Suprapubic skin (tissue), 4 donors: Measurements from ENCODE around the gene NDE1. TPM values are rescaled to one million over a fixed set of nuclear protein-coding genes. Genes with fewer than 3 reads are reported as not detected.
"Not testable (repeated sequence)": the region's sequence is repeated elsewhere in the genome, so short reads cannot be mapped to it uniquely, and the experiment has no call there.

Experiments
- DNase-seq, 2 donors: peaks; one replicate each; pipeline ENCODE4 v3.0.0-alpha.2; 2019; ENCODE audit warnings: low spot score in 2 of 2
- H3K27ac ChIP-seq: fragments of 200-600 bp; sonication (generic); one replicate; pipeline ENCODE4 v1.5.1; 2019
- H3K27me3 ChIP-seq: fragments of 200-600 bp; sonication (generic); one replicate; pipeline ENCODE4 v1.5.1; 2019
- H3K36me3 ChIP-seq: fragments of 200-600 bp; sonication (generic); one replicate; pipeline ENCODE4 v1.5.1; 2019
- H3K4me1 ChIP-seq: fragments of 200-600 bp; sonication (generic); one replicate; pipeline ENCODE4 v1.5.1; 2019
- H3K4me3 ChIP-seq: fragments of 200-600 bp; sonication (generic); one replicate; pipeline ENCODE4 v1.5.1; 2019; ENCODE audit warnings: mild to moderate bottlenecking
- H3K9me3 ChIP-seq: fragments of 200-600 bp; sonication (generic); one replicate; pipeline ENCODE4 v1.5.1; 2019
- EP300 ChIP-seq: sonication (generic); formaldehyde crosslinking; IDR thresholded peaks from one replicate; pipeline ENCODE4 v1.6.1; 2017; ENCODE audit warnings: antibody characterized with exemption
- POLR2A ChIP-seq, 2 donors: fragments of 450-650 bp; IDR thresholded peaks; one replicate each; pipeline ENCODE4 v1.6.1; 2017; ENCODE audit warnings: antibody characterized with exemption in 2 of 2, mild to moderate bottlenecking in 2 of 2, moderate library complexity in 2 of 2
- POLR2AphosphoS5 ChIP-seq, 3 donors: sonication (generic); formaldehyde crosslinking; IDR thresholded peaks; one replicate each; pipeline ENCODE4 v1.6.1; 2017; ENCODE audit warnings: antibody characterized with exemption in 3 of 3
- WGBS: methylation state at CpG from one replicate; pipeline ENCODE4 v1.1.5; 2018; 5-methylcytosine and 5-hydroxymethylcytosine counted together
- total RNA-seq, 4 donors: library from RNA; depleted of rRNA; stranded (reverse); fragments of >200 nt; gene quantifications; one replicate each; pipeline ENCODE4 v1.1.0, GENCODE V29; 2016
- TF ChIP-seq, protein P1 (sequence below), 2 donors: fragments of 200-600 bp in 1 of 2; fragments of 450-650 bp in 1 of 2; sonication (generic) in 1 of 2; IDR thresholded peaks; one replicate each; pipeline ENCODE4 v1.5.1; 2016 to 2019; ENCODE audit warnings: antibody characterized with exemption in 2 of 2, mild to moderate bottlenecking in 1 of 2, moderate library complexity in 1 of 2

The NDE1 gene
- total RNA-seq, 4 donors from 2014 or later, result 85.2 to 145 (median 120) TPM

DNA sequence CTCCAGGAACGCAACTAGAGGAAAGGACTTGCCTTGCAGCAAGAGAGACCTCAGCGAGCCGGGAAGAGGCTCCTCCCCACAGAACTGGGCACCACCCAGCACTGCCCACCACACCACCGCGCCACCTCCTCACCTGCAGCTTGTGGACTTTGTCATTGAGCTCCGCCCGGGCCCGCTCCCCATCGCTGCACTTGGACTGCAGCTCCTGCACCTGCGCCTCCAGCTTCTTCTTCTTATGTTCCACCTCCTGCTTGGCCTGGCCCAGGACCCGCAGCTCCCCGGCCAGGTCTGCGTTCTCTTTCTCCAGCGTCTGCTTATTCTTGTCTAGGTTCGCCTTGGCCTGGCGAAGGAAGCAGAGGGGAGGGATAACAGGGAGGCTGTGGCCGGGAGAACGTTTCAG, 76.7 kb downstream of the NDE1 start:
- 84% methylated on average over 18 of the region's 18 CpGs for WGBS
- no peak overlapping the region for H3K4me3 ChIP-seq
- DNase-seq, result no peak
- H3K27me3 ChIP-seq, result no peaks in the 10 kb centered on the region
- no peaks in the 10 kb centered on the region for H3K4me1 ChIP-seq
- no peaks in the 10 kb centered on the region for H3K9me3 ChIP-seq
- TF ChIP-seq, protein P1, sequence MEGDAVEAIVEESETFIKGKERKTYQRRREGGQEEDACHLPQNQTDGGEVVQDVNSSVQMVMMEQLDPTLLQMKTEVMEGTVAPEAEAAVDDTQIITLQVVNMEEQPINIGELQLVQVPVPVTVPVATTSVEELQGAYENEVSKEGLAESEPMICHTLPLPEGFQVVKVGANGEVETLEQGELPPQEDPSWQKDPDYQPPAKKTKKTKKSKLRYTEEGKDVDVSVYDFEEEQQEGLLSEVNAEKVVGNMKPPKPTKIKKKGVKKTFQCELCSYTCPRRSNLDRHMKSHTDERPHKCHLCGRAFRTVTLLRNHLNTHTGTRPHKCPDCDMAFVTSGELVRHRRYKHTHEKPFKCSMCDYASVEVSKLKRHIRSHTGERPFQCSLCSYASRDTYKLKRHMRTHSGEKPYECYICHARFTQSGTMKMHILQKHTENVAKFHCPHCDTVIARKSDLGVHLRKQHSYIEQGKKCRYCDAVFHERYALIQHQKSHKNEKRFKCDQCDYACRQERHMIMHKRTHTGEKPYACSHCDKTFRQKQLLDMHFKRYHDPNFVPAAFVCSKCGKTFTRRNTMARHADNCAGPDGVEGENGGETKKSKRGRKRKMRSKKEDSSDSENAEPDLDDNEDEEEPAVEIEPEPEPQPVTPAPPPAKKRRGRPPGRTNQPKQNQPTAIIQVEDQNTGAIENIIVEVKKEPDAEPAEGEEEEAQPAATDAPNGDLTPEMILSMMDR (IDR thresholded peaks at IDR 0.05), result no peak
- no peak for TF ChIP-seq POLR2AphosphoS5 (IDR thresholded peaks at IDR 0.05)
- TF ChIP-seq POLR2A (IDR thresholded peaks at IDR 0.05), result no peak
- TF ChIP-seq EP300, result no peak
- H3K36me3 ChIP-seq, result peaks cover 43% of the 10 kb centered on the region
- no peak overlapping the region for H3K27ac ChIP-seq

DNA sequence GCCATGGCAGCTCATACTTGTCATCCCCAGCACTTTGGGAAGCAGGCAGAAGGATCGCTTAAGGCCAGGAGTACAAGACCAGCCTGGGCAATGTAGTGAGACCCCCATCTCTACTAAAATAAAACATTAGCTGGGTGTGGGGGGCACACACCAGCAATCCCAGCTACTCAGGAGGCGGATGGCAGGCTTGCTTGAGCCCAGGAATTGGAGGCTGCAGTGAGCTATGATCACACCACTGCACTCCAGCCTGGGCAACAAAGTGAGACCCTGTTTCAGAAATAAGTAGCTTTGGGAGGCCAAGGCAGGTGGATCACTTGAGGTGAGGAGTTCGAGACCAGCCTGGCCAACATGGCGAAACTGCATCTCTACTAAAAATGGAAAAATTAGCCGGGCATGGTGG, 77.7 kb downstream of the NDE1 start:
- WGBS, result 97% methylated on average over 5 of the region's 5 CpGs

DNA sequence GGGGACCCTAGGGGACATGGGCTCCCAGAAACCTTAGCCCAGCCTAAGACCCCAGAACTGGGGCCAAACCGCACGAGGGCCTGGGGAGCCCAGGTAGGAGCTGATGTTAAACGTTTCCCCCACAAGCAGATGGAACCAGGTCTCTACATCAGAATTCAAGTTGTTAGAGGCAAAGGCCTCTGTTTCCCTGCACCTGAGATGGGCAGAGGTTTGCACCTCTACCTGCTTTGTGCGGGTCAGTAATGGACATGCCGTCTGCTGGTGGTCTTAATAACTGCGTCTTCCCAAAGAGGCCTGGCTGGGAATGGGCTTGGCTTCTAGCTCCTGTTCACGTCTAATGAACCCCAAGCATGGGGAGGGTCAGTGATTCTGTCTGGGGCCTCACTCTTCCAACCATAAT, 79.1 kb downstream of the NDE1 start:
- peaks cover 29% of the 10 kb centered on the region for H3K36me3 ChIP-seq
- WGBS, result 90% methylated on average over 7 of the region's 7 CpGs
- TF ChIP-seq POLR2A (IDR thresholded peaks at IDR 0.05) (no peak), POLR2AphosphoS5 (IDR thresholded peaks at IDR 0.05) (no peak), EP300 (no peak)
- TF ChIP-seq, protein P1 (IDR thresholded peaks at IDR 0.05), result no peak
- no peaks in the 10 kb centered on the region for H3K9me3 ChIP-seq
- H3K27me3 ChIP-seq, result no peaks in the 10 kb centered on the region
- no peak overlapping the region for H3K4me3 ChIP-seq
- H3K27ac ChIP-seq, result no peak overlapping the region
- H3K4me1 ChIP-seq, result no peaks in the 10 kb centered on the region
- no peak for DNase-seq

More for the DNA sequence above, 77.7 kb downstream of the NDE1 start:
- peaks cover 36% of the 10 kb centered on the region for H3K36me3 ChIP-seq
- not testable (repeated sequence) for H3K9me3 ChIP-seq, H3K27ac ChIP-seq, DNase-seq, H3K4me3 ChIP-seq, H3K4me1 ChIP-seq, H3K27me3 ChIP-seq

DNA sequence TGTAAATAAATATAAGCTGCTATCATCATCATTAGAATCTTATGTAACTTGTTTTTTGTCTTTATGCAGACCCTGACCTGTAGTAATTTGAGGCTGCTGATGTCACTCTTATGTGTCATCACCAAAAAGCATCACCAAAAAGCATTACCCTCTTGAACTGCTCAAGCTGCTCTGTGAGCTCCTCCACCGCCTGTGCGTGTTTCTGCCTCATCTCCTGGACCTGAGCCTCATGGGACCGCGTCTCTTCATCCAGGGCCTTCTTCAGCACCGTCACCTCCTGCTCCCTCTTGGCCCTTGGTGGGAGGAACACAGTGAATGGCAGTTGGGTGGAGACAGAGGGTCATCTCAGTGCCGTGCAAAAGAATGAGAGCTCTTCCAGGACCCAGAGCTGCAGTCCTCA, 82.4 kb downstream of the NDE1 start:
- Histone ChIP-seq H3K4me1 (no peaks in the 10 kb centered on the region), H3K4me3 (no peak overlapping the region), H3K9me3 (no peaks in the 10 kb centered on the region), H3K27ac (no peak overlapping the region), H3K36me3 (no peaks in the 10 kb centered on the region), H3K27me3 (no peaks in the 10 kb centered on the region)
- no peak for TF ChIP-seq POLR2A (IDR thresholded peaks at IDR 0.05)
- no peak for TF ChIP-seq EP300
- TF ChIP-seq, protein P1 (IDR thresholded peaks at IDR 0.05), result no peak
- no peak for TF ChIP-seq POLR2AphosphoS5 (IDR thresholded peaks at IDR 0.05)
- no peak for DNase-seq
- WGBS, result 97% methylated on average over 6 of the region's 6 CpGs

DNA sequence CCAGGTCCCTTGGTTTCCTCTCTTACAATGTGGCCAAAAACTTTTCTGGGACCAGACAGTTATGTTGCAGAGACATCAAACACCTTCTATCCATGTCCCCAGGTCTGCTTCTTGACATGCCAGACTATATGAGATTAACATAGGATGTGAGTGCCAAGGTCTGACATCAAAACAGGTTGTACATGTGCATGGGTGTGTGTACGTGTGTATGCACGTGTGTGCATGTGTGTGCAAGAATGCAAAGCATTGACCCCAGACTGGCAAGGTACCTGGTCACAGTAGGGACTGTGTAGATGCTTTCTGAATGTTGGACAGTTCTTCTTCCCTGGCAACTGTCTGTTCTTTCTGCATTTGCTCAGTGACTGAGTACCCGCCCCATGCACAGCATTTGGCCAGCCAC, 85.6 kb downstream of the NDE1 start:
- Histone ChIP-seq H3K27ac (no peak overlapping the region), H3K9me3 (no peaks in the 10 kb centered on the region), H3K27me3 (no peaks in the 10 kb centered on the region), H3K36me3 (peaks cover 4% of the 10 kb centered on the region), H3K4me3 (no peak overlapping the region), H3K4me1 (no peaks in the 10 kb centered on the region)
- TF ChIP-seq POLR2AphosphoS5 (IDR thresholded peaks at IDR 0.05) (no peak), EP300 (no peak), POLR2A (IDR thresholded peaks at IDR 0.05) (no peak)
- TF ChIP-seq, protein P1 (IDR thresholded peaks at IDR 0.05), result no peak
- DNase-seq, result no peak
- 93% methylated on average over 3 of the region's 3 CpGs for WGBS

DNA sequence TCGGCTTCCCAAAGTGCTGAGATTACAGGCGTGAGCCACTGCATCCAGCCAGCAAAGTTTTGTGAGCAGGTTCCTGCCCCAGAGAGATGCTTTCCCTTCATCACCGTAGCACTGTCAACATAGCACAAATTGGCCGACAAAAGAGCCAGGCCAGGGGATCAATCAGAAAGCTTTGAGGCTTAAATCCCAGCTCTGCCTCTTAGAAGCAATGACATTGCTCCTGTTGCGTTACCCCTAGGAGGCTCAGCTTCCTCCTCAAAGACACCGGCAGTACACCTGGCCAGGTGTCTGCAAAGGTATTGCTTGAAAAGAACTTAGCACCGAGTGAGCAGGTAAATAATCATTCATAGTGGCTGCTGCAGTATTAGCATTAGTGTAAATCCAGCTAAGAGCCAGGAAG, 86.5 kb downstream of the NDE1 start:
- Histone ChIP-seq H3K36me3 (peaks cover 9% of the 10 kb centered on the region), H3K27me3 (no peaks in the 10 kb centered on the region), H3K4me3 (no peak overlapping the region), H3K27ac (no peak overlapping the region), H3K4me1 (no peaks in the 10 kb centered on the region), H3K9me3 (no peaks in the 10 kb centered on the region)
- 91% methylated on average over 7 of the region's 7 CpGs for WGBS
- DNase-seq, result no peak
- TF ChIP-seq POLR2AphosphoS5 (IDR thresholded peaks at IDR 0.05), result no peak
- TF ChIP-seq POLR2A (IDR thresholded peaks at IDR 0.05), result no peak
- TF ChIP-seq, protein P1 (IDR thresholded peaks at IDR 0.05), result no peak
- no peak for TF ChIP-seq EP300
